COLO668 (cell line): Measurements from ENCODE around the gene AP2A1.

Experiments
- DNase-seq: peaks from one replicate; lab custom pipeline; 2025; ENCODE audit not compliant: unreplicated experiment; lab: John Stamatoyannopoulos, UW

Gene AP2A1

DNA sequence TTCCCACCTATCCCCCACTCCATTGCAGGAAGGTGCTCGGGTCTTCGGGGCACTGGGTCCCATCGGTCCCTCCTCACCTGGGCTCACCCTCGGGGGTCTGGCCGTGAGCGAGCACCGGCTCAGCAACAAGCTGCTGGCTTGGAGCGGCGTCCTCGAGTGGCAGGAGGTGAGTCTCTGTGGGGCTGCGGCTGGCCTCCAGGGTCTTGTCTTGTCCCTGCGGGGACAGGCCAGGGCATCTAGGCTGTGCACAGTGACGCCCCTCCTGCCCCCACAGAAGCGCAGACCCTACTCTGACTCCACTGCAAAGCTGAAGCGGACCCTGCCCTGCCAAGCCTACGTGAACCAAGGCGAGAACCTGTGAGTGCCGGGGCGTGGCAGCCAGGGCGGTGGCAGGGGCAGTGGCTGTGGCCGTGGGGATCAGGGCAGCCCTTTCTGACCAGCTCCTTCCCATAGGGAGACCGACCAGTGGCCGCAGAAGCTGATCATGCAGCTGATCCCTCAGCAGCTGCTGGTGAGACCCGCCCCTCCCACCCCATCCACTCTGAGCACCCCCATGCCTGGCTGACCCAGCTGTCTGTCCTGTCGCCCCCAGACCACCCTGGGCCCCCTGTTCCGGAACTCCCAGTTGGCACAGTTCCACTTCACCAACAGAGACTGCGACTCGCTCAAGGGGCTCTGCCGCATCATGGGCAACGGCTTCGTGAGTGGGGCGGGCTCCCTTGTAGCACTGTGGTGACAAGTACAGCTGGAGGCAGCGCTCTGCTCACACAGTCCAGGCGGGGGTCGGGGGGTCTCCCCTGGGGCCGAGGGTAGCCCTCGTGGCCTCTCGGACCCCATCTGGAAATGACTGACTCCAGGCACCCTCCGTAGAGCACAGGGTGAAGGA is 87.8 kb downstream of the AP2A1 start:
- no peak for DNase-seq

- DNase-seq = no peak
Measured at GRCh38 chr19:49855277-49855675, 88.5 kb downstream of the AP2A1 start.

GRCh38 chr19:49855676-49856573 is 89.1 kb downstream of the AP2A1 start:
- DNase-seq = no peak

- DNase-seq = no peak
Measured at GRCh38 chr19:49856574-49857021, 89.8 kb downstream of the AP2A1 start.
